Kidney (tissue), 14 donors: ENCODE results near the gene SPA17. TPM values are rescaled to one million over a fixed set of nuclear protein-coding genes. Genes with fewer than 3 reads are reported as not detected.

ENCODE experiments used
- DNase-seq, 5 donors: peaks; one replicate each; pipeline ENCODE4 v3.0.0-alpha.2; 2013 to 2020
- FAIRE-seq: peaks from 2 replicates; lab custom pipeline; 2012; peaks lifted over from hg19 to GRCh38; lab: Jason Lieb, UNC
- H3K27ac ChIP-seq, 2 donors: one replicate each; pipeline ENCODE4 v1.7.0; 2013; ENCODE audit warnings: low read depth in 2 of 2, low read length in 2 of 2, inconsistent platforms in 1 of 2
- H3K27me3 ChIP-seq: one replicate; pipeline ENCODE4 v1.7.1; 2013; ENCODE audit warnings: low read length, inconsistent platforms; ENCODE audit not compliant: control insufficient read depth, insufficient read depth
- H3K36me3 ChIP-seq, 3 donors: one replicate each; pipeline versions ENCODE4 v1.7.0 to v1.7.1; 2013; ENCODE audit warnings: low read length in 3 of 3, control low read depth in 1 of 3, inconsistent platforms in 1 of 3; ENCODE audit not compliant: insufficient read depth in 3 of 3, control insufficient read depth in 2 of 3
- H3K4me1 ChIP-seq, 3 donors: one replicate each; pipeline versions ENCODE4 v1.7.0 to v1.7.1; 2013; ENCODE audit warnings: low read length in 3 of 3, inconsistent platforms in 1 of 3, low read depth in 1 of 3; ENCODE audit not compliant: control insufficient read depth in 2 of 3, insufficient read depth in 2 of 3
- H3K4me3 ChIP-seq, 3 donors: one replicate each; pipeline versions ENCODE4 v1.7.0 to v1.8.1; 2013; ENCODE audit warnings: low read length in 3 of 3, control low read depth in 1 of 3, inconsistent platforms in 1 of 3
- H3K9ac ChIP-seq, 3 donors: one replicate each; pipeline versions ENCODE4 v1.7.0 to v1.7.1; 2013; ENCODE audit warnings: low read length in 3 of 3, control low read depth in 1 of 3, inconsistent platforms in 1 of 3
- H3K9me3 ChIP-seq, 3 donors: one replicate each; pipeline versions ENCODE4 v1.7.0 to v1.7.1; 2013; ENCODE audit warnings: low read length in 3 of 3, control low read depth in 1 of 3, inconsistent platforms in 1 of 3; ENCODE audit not compliant: control insufficient read depth in 2 of 3, insufficient read depth in 1 of 3
- intact Hi-C: fragments of 100-400 bp; cut with DNase I; formaldehyde crosslinking; loops from one replicate; pipeline ENCODE4 v1.11.1; 2022
- polyA plus RNA-seq: library from polyadenylated mRNA; stranded (reverse); fragments of 350-450 nt; fragmentation: Illumina TruSeq; extraction: RNeasy Lipid Tissue Mini Kit (QIAGEN cat#74804); gene quantifications from one replicate; pipeline ENCODE4 v1.2.3, GENCODE V29; 2014; ENCODE audit warnings: low read depth, low replicate concordance; ENCODE audit not compliant: insufficient read depth
- total RNA-seq: library from RNA; stranded (reverse); fragmentation: NEBNext Ultra II Directional; extraction: Animal tissue kit (Norgen Biotek cat#: 25700); gene quantifications from one replicate; pipeline ENCODE4 v1.2.1, GENCODE V29; 2021
- TF ChIP-seq, protein P1 (sequence below): IDR thresholded peaks from 3 replicates; pipeline ENCODE4 v1.5.1; 2012; ENCODE audit warnings: mild to moderate bottlenecking, moderate library complexity, borderline replicate concordance; ENCODE audit not compliant: insufficient read depth; ENCODE audit errors: extremely low read depth
- donor health status: control.
- donor health status: control.
- donor health status: control.
- donor health status: control.
- donor health status: control.
- donor health status: DM: yes; HTN: yes; CAD: no.
- donor health status: Normal renal cell carcinoma (clear cell type).

SPA17 gene
- total and polyA plus RNA-seq, 2 donors from 2014 or later, result 10.7 to 23.7 TPM

- Histone ChIP-seq H3K4me1 (no peaks in the 10 kb centered on the region), H3K36me3 (peaks cover 0 to 11% (median 5%) of the 10 kb centered on the region in 3 donors), H3K4me3 (no peak overlapping the region), H3K27ac (no peak overlapping the region), H3K9ac (no peak overlapping the region), H3K9me3 (no peaks in the 10 kb centered on the region), H3K27me3 (no peaks in the 10 kb centered on the region)
- intact Hi-C loops, result loop anchor here (10.0 kb wide), 1 partner anchor 202 kb away; no protein-coding TSS in a partner anchor
- TF ChIP-seq, protein P1, sequence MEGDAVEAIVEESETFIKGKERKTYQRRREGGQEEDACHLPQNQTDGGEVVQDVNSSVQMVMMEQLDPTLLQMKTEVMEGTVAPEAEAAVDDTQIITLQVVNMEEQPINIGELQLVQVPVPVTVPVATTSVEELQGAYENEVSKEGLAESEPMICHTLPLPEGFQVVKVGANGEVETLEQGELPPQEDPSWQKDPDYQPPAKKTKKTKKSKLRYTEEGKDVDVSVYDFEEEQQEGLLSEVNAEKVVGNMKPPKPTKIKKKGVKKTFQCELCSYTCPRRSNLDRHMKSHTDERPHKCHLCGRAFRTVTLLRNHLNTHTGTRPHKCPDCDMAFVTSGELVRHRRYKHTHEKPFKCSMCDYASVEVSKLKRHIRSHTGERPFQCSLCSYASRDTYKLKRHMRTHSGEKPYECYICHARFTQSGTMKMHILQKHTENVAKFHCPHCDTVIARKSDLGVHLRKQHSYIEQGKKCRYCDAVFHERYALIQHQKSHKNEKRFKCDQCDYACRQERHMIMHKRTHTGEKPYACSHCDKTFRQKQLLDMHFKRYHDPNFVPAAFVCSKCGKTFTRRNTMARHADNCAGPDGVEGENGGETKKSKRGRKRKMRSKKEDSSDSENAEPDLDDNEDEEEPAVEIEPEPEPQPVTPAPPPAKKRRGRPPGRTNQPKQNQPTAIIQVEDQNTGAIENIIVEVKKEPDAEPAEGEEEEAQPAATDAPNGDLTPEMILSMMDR, result no peak
- FAIRE-seq, result no peak
- DNase-seq, result no peak
Observed at GRCh38 chr11:124642628-124643027, 31.1 kb upstream of the SPA17 start.

DNA sequence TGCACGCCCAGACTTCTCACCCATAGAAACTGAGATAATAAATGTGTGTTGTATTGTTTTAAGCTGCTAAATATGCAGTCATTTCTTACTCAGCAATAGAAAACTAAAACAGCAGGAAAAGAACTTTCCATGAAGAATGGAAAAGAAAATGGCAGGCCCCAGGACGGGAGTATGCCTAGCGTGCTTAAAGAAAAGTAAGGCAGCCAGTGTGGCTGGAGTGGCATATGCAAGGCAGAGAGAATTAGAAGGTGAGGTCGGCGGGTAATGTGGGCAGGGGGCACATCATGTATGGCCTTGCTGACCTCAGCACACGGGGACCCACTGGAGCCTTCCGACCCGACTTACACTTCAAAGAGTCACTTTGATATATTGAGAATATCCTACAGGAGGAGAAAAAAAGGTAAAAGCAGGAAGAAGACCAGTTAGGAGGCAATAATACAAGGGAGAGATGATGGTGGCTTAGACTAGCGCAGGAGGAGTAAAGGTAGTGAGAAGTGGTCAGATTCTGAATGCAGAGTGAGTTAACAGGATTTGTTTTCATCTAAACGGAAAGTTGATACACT lies 30.6 kb upstream of the SPA17 start:
- Histone ChIP-seq H3K4me3 (no peak overlapping the region), H3K9ac (no peak overlapping the region), H3K4me1 (no peaks in the 10 kb centered on the region), H3K36me3 (peaks cover 0 to 11% (median 0%) of the 10 kb centered on the region in 3 donors), H3K27ac (no peak overlapping the region), H3K27me3 (no peaks in the 10 kb centered on the region), H3K9me3 (no peaks in the 10 kb centered on the region)
- TF ChIP-seq, protein P1, result no peak
- intact Hi-C loops, result loop anchor here (10.0 kb wide), 1 partner anchor 202 kb away; no protein-coding TSS in a partner anchor
- DNase-seq (no peak), FAIRE-seq (no peak)

DNA sequence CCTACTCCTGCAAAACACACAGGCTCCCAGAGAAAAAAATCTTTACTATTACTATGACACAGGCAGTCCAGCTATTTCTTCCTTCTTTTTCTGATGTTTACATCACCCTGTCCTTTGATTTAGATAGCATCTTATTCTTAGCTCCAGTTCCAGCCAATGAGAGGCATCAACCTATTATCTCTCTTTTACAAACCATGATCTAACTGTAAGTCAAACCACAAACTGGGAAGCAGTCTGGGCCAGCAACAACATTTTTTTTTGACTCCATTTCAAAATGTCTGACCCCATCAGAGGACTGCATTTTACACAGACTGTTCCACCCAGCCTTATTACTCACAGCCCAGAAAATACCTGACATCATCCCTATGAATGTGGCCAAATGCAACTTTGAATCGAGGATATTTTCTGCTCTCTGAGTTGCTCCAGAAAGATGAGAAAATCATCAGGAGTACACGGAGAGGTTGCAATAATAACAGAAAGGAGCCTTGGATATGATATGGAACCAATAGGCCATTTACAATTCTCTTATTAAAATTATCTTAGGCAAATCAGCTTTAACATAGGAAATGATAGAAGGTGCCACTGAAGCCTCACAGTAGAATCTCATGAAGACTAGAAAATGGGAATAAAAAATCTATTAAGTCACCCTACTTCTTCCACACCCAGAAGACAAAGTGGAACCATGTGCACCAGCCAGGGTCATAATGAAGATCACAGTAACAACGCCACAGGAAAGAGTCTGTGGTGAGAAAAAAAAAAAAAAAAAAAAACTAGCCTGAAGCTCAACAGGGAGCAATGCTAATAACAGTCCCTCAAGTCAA lies 29.9 kb upstream of the SPA17 start:
- Histone ChIP-seq H3K9me3 (no peaks in the 10 kb centered on the region), H3K4me3 (no peak overlapping the region), H3K36me3 (peaks cover 0 to 9% (median 0%) of the 10 kb centered on the region in 3 donors), H3K27ac (no peak overlapping the region), H3K4me1 (no peaks in the 10 kb centered on the region), H3K27me3 (no peaks in the 10 kb centered on the region), H3K9ac (no peak overlapping the region)
- TF ChIP-seq, protein P1, result no peak
- DNase-seq (no peak), FAIRE-seq (no peak)
- intact Hi-C loops, result loop anchor here (10.0 kb wide), 1 partner anchor 201 kb away; no protein-coding TSS in a partner anchor
